Adrenal gland (tissue), 12 donors: ENCODE measurements around the gene CDK14. TPM values are rescaled to one million over a fixed set of nuclear protein-coding genes. Genes with fewer than 3 reads are reported as not detected.

Experiments
- DNase-seq, 7 donors: peaks; one replicate each; pipeline ENCODE4 v3.0.0-alpha.2; 2019 to 2020
- H3K27ac ChIP-seq, 5 donors: fragments of 200-600 bp; sonication (generic) in 4 of 5; 1 replicate in 3 of 5; 2 replicates in 2 of 5; pipeline versions ENCODE4 v1.5.1 to v1.8.0; 2016 to 2020; ENCODE audit warnings: mild to moderate bottlenecking in 1 of 5
- H3K27me3 ChIP-seq: fragments of 200-600 bp; 2 replicates; pipeline ENCODE4 v1.8.0; 2021
- H3K36me3 ChIP-seq, 2 donors: fragments of 200-600 bp; replicated peaks in 1 of 2; 1 replicate in 1 of 2; 2 replicates in 1 of 2; pipeline versions ENCODE4 v1.5.1 to v1.8.0; 2018 to 2022
- H3K4me1 ChIP-seq, 2 donors: fragments of 200-600 bp; replicated peaks in 1 of 2; 1 replicate in 1 of 2; 2 replicates in 1 of 2; pipeline versions ENCODE4 v1.5.1 to v1.8.0; 2018 to 2021
- H3K4me3 ChIP-seq, 4 donors: fragments of 200-600 bp; sonication (generic) in 3 of 4; one replicate each; pipeline ENCODE4 v1.5.1; 2016 to 2018
- H3K9me3 ChIP-seq, 3 donors: fragments of 200-600 bp; sonication (generic) in 1 of 3; replicated peaks in 1 of 3; 1 replicate in 2 of 3; 2 replicates in 1 of 3; pipeline versions ENCODE4 v1.5.1 to v1.8.0; 2016 to 2021
- CTCF ChIP-seq, 6 experiments: fragments of 450-650 bp in 4 of 6; fragments of 200-600 bp in 2 of 6; sonication (generic) in 1 of 6; IDR thresholded peaks; 1 replicate in 5 of 6; 2 replicates in 1 of 6; pipeline versions ENCODE4 v1.5.1 to v1.8.0; 2016 to 2021; ENCODE audit warnings: antibody characterized with exemption in 6 of 6, mild to moderate bottlenecking in 2 of 6, moderate library complexity in 1 of 6
- POLR2A ChIP-seq, 2 donors: fragments of 450-650 bp; IDR thresholded peaks; one replicate each; pipeline ENCODE4 v1.6.1; 2017; ENCODE audit warnings: antibody characterized with exemption in 2 of 2, mild to moderate bottlenecking in 2 of 2, moderate library complexity in 1 of 2
- WGBS, 4 donors: extraction: QIAGEN DNeasy Blood & Tissue Kit in 2 of 4; methylation state at CpG; one replicate each; pipeline versions ENCODE4 v1.1.5 to v1.1.7; 2013 to 2017; 5-methylcytosine and 5-hydroxymethylcytosine counted together
- intact Hi-C, 2 donors: fragments of 100-400 bp; cut with DNase I; formaldehyde crosslinking; loops; one replicate each; pipeline versions ENCODE4 v1.14.1 to v1.15.0; 2022 to 2023
- polyA plus RNA-seq, 3 donors: library from polyadenylated mRNA; stranded (reverse); fragments of 200-250 nt in 2 of 3; fragments of 350-450 nt in 1 of 3; fragmentation: Illumina TruSeq in 1 of 3; extraction: RNeasy Lipid Tissue Mini Kit (QIAGEN cat#74804) in 1 of 3; gene quantifications; one replicate each; pipeline ENCODE4 v1.2.3, GENCODE V29; 2013 to 2014
- total RNA-seq, 9 donors: library from RNA; depleted of rRNA in 4 of 9; stranded (reverse); fragments of >200 nt in 4 of 9; fragments of 120-200 nt in 1 of 9; fragmentation: NEBNext Ultra II Directional in 1 of 9; extraction: Animal tissue kit (Norgen Biotek cat#: 25700) in 1 of 9; gene quantifications; one replicate each; pipeline versions ENCODE4 v1.1.0 to v1.2.4, GENCODE V29; 2013 to 2023
- donor health status: healthy with polysubstance abuse.
- donor health status: Bipolar disorder and iron deficiency.
- donor health status: DM: yes; HTN: yes; CAD: no.
- donor health status: DM: no; HTN: no; CAD: no.
- donor health status: DM: no; HTN: no; CAD: no.
- donor health status: DM: yes; HTN: yes; CAD: no.

Gene CDK14
- total and polyA plus RNA-seq, 12 donors: 1.9 to 14.5 (median 7.6) TPM

GRCh38 chr7:90672210-90672609 is 76.1 kb downstream of the CDK14 start:
- Histone ChIP-seq H3K9me3 (no peaks in the 10 kb centered on the region), H3K27me3 (no peaks in the 10 kb centered on the region), H3K36me3 (no peaks in the 10 kb centered on the region), H3K4me3 (no peak overlapping the region), H3K27ac (no peak overlapping the region), H3K4me1 (no peaks in the 10 kb centered on the region)
- TF ChIP-seq POLR2A (IDR thresholded peaks at IDR 0.05): no peak
- TF ChIP-seq CTCF (IDR thresholded peaks at IDR 0.05): no peak
- no peak for DNase-seq
- WGBS, 4 donors: 89 to 95% (median 94%) methylated on average over 2 of the region's 2 CpGs
- intact Hi-C loops: no loop called here

- H3K36me3 ChIP-seq: no peaks in the 10 kb centered on the region
- TF ChIP-seq POLR2A (IDR thresholded peaks at IDR 0.05) (no peak), CTCF (IDR thresholded peaks at IDR 0.05) (no peak)
- DNase-seq: no peak
- no peaks in the 10 kb centered on the region for H3K4me1 ChIP-seq
- no peaks in the 10 kb centered on the region for H3K27me3 ChIP-seq
- H3K27ac ChIP-seq: no peak overlapping the region
- H3K9me3 ChIP-seq: no peaks in the 10 kb centered on the region
- intact Hi-C loops: no loop called here
- H3K4me3 ChIP-seq: no peak overlapping the region
- 62 to 76% (median 69%) methylated on average over 1 of the region's 1 CpG for WGBS, 4 donors
Measured at GRCh38 chr7:90674625-90675024, 78.5 kb downstream of the CDK14 start.

GRCh38 chr7:90675982-90676381 is 79.9 kb downstream of the CDK14 start:
- WGBS, 4 donors: 90 to 93% (median 90%) methylated on average over 3 of the region's 3 CpGs
- TF ChIP-seq CTCF (IDR thresholded peaks at IDR 0.05) (no peak), POLR2A (IDR thresholded peaks at IDR 0.05) (no peak)

GRCh38 chr7:90677486-90678404 is 81.6 kb downstream of the CDK14 start:
- 48 to 68% (median 58%) methylated on average over 10 of the region's 10 CpGs for WGBS, 4 donors
- intact Hi-C loops: no loop called here

More at GRCh38 chr7:90675982-90676381, 79.9 kb downstream of the CDK14 start:
- Histone ChIP-seq H3K4me1 (no peaks in the 10 kb centered on the region), H3K36me3 (no peaks in the 10 kb centered on the region), H3K27me3 (no peaks in the 10 kb centered on the region), H3K27ac (no peak overlapping the region), H3K4me3 (no peak overlapping the region), H3K9me3 (no peaks in the 10 kb centered on the region)
- intact Hi-C loops: no loop called here
- no peak for DNase-seq

More at GRCh38 chr7:90677486-90678404, 81.6 kb downstream of the CDK14 start:
- H3K36me3 ChIP-seq: no peaks in the 10 kb centered on the region
- no peak overlapping the region for H3K4me3 ChIP-seq
- DNase-seq: no peak
- no peak for TF ChIP-seq POLR2A (IDR thresholded peaks at IDR 0.05)
- no peak for TF ChIP-seq CTCF (IDR thresholded peaks at IDR 0.05)
- no peaks in the 10 kb centered on the region for H3K9me3 ChIP-seq
- H3K27me3 ChIP-seq: no peaks in the 10 kb centered on the region
- no peaks in the 10 kb centered on the region for H3K4me1 ChIP-seq
- H3K27ac ChIP-seq: no peak overlapping the region
